Neural cell (in vitro differentiated cells): Measurements from ENCODE around the gene SGSH. TPM values are rescaled to one million over a fixed set of nuclear protein-coding genes. Genes with fewer than 3 reads are reported as not detected.
"Not testable (repeated sequence)": the region's sequence is repeated elsewhere in the genome, so short reads cannot be mapped to it uniquely, and the experiment has no call there.

ENCODE experiments used
- H2AFZ ChIP-seq: fragments of 200-600, 300-800 bp; sonication (generic), shearing (Covaris generic); 2 replicates; pipeline ENCODE4 v1.6.0; 2014; ENCODE audit warnings: low read depth, mild to moderate bottlenecking, antibody characterized with exemption, low read length, moderate library complexity
- H3F3A ChIP-seq: fragments of 200-600 bp; shearing (Covaris generic); 2 replicates; pipeline ENCODE4 v1.6.1; 2016; ENCODE audit warnings: mild to moderate bottlenecking, moderate library complexity, mixed read lengths, antibody characterized with exemption, low read length; ENCODE audit not compliant: insufficient read depth, poor library complexity, severe bottlenecking
- H3K27ac ChIP-seq: fragments of 200-600, 300-800 bp; sonication (generic), shearing (Covaris generic); 2 replicates; pipeline ENCODE4 v1.5.1; 2014; ENCODE audit warnings: mild to moderate bottlenecking, low read length, moderate library complexity
- H3K27me3 ChIP-seq: fragments of 300-800, 200-600 bp; sonication (generic), shearing (Covaris generic); 2 replicates; pipeline ENCODE4 v1.6.0; 2014; ENCODE audit warnings: mild to moderate bottlenecking, low read depth, low read length, moderate library complexity; ENCODE audit not compliant: insufficient read depth
- H3K36me3 ChIP-seq: fragments of 300-800, 200-600 bp; sonication (generic), shearing (Covaris generic); 2 replicates; pipeline ENCODE4 v1.5.1; 2014; ENCODE audit warnings: mild to moderate bottlenecking, antibody characterized with exemption, low read length, moderate library complexity; ENCODE audit not compliant: insufficient read depth
- H3K4me2 ChIP-seq: fragments of 300-800, 200-600 bp; sonication (generic), shearing (Covaris generic); 2 replicates; pipeline ENCODE4 v1.6.0; 2014; ENCODE audit warnings: mild to moderate bottlenecking, low read length
- H3K4me3 ChIP-seq: fragments of 300-800, 200-600 bp; sonication (generic), shearing (Covaris generic); 2 replicates; pipeline ENCODE4 v1.5.1; 2014; ENCODE audit warnings: mild to moderate bottlenecking, low read length, moderate library complexity
- H3K79me2 ChIP-seq: fragments of 200-600 bp; shearing (Covaris generic); replicated peaks from 2 replicates; pipeline ENCODE4 v1.6.0; 2014; ENCODE audit warnings: mild to moderate bottlenecking, low read length, moderate library complexity; ENCODE audit not compliant: insufficient read depth
- H3K9ac ChIP-seq: fragments of 300-800, 200-600 bp; sonication (generic), shearing (Covaris generic); 2 replicates; pipeline ENCODE4 v1.6.1; 2016; ENCODE audit warnings: mild to moderate bottlenecking, low read length, mixed read lengths
- H3K9me2 ChIP-seq: fragments of 200-600 bp; shearing (Covaris generic); 2 replicates; pipeline ENCODE4 v1.6.1; 2016; ENCODE audit warnings: mild to moderate bottlenecking, low read length, mixed read lengths; ENCODE audit not compliant: insufficient read depth
- H3K9me3 ChIP-seq: fragments of 200-600, 300-800 bp; sonication (generic), shearing (Covaris generic); 2 replicates; pipeline ENCODE4 v1.6.1; 2016; ENCODE audit warnings: mild to moderate bottlenecking, mixed run types, low read length, moderate library complexity, mixed read lengths
- H4K20me1 ChIP-seq: fragments of 200-600 bp; shearing (Covaris generic); 2 replicates; pipeline ENCODE4 v1.6.1; 2016; ENCODE audit warnings: mild to moderate bottlenecking, mixed run types; ENCODE audit not compliant: insufficient read depth
- CTCF ChIP-seq: fragments of 450-650 bp; IDR thresholded peaks from 2 replicates; pipeline ENCODE4 v1.5.1; 2014; ENCODE audit warnings: antibody characterized with exemption, mild to moderate bottlenecking, moderate library complexity; ENCODE audit not compliant: poor library complexity, severe bottlenecking
- EP300 ChIP-seq: fragments of 450-650 bp; conservative IDR thresholded peaks from 2 replicates; pipeline ENCODE4 v1.6.1; 2014; ENCODE audit warnings: antibody characterized with exemption, mild to moderate bottlenecking, moderate library complexity; ENCODE audit not compliant: poor library complexity, severe bottlenecking
- EZH2 ChIP-seq: fragments of 200-600, 300-800 bp; shearing (Covaris generic), sonication (generic); IDR thresholded peaks from 2 replicates; pipeline ENCODE4 v1.6.1; 2014; ENCODE audit warnings: antibody characterized with exemption, low read length, borderline replicate concordance, mild to moderate bottlenecking; ENCODE audit not compliant: insufficient read depth, poor library complexity, severe bottlenecking
- MXI1 ChIP-seq: fragments of 450-650 bp; conservative IDR thresholded peaks from 2 replicates; pipeline ENCODE4 v1.6.1; 2014; ENCODE audit warnings: antibody characterized with exemption, mild to moderate bottlenecking; ENCODE audit not compliant: poor library complexity, severe bottlenecking
- POLR2AphosphoS5 ChIP-seq: IDR thresholded peaks from 2 replicates; pipeline ENCODE4 v1.6.1; 2012
- RAD21 ChIP-seq: fragments of 450-650 bp; conservative IDR thresholded peaks from 2 replicates; pipeline ENCODE4 v1.6.1; 2014; ENCODE audit warnings: antibody characterized with exemption, mild to moderate bottlenecking, moderate library complexity
- REST ChIP-seq: IDR thresholded peaks from 2 replicates; pipeline ENCODE4 v1.6.1; 2012; ENCODE audit warnings: borderline replicate concordance
- SMC3 ChIP-seq: fragments of 450-650 bp; conservative IDR thresholded peaks from 2 replicates; pipeline ENCODE4 v1.6.1; 2014; ENCODE audit warnings: antibody characterized with exemption, mild to moderate bottlenecking, moderate library complexity; ENCODE audit not compliant: poor library complexity
- TAF1 ChIP-seq: IDR thresholded peaks from 2 replicates; pipeline ENCODE4 v1.6.1; 2012; ENCODE audit warnings: low read depth
- polyA plus RNA-seq: library from polyadenylated mRNA; depleted of rRNA; stranded (reverse); fragments of >200 nt; gene quantifications from 2 replicates; pipeline ENCODE4 v1.2.3, GENCODE V29; 2014

SGSH gene
- polyA plus RNA-seq, 1 donor from 2014 or later = 8.0 TPM

GRCh38 chr17:80201446-80201845, 18.7 kb downstream of the SGSH start:
- Histone ChIP-seq H3K79me2 (no peaks in the 10 kb centered on the region), H3K9ac (no peak overlapping the region), H3K9me2 (no peaks in the 10 kb centered on the region), H3K27me3 (no peaks in the 10 kb centered on the region), H4K20me1 (no peaks in the 10 kb centered on the region), H3K4me2 (no peak overlapping the region), H3K4me3 (no peak overlapping the region), H3K9me3 (no peaks in the 10 kb centered on the region), H3F3A (no peaks in the 10 kb centered on the region), H3K27ac (no peak overlapping the region), H2AFZ (no peak overlapping the region), H3K36me3 (no peaks in the 10 kb centered on the region)
- TF ChIP-seq POLR2AphosphoS5 (no peak), TAF1 (no peak), REST (no peak), RAD21 (no peak), EZH2 (no peak), EP300 (no peak), MXI1 (no peak)

- not testable (repeated sequence) for H3K9me2 ChIP-seq, H3F3A ChIP-seq, H3K4me3 ChIP-seq, H3K27ac ChIP-seq, H3K27me3 ChIP-seq, H4K20me1 ChIP-seq, H3K9me3 ChIP-seq, H2AFZ ChIP-seq, H3K9ac ChIP-seq, H3K79me2 ChIP-seq, H3K4me2 ChIP-seq, H3K36me3 ChIP-seq
Measured at GRCh38 chr17:80199295-80199694, 20.8 kb downstream of the SGSH start.

GRCh38 chr17:80198144-80198661, 21.9 kb downstream of the SGSH start:
- H3K9ac ChIP-seq = no peak overlapping the region
- no peaks in the 10 kb centered on the region for H3K9me3 ChIP-seq
- H4K20me1 ChIP-seq = no peaks in the 10 kb centered on the region
- no peaks in the 10 kb centered on the region for H3K79me2 ChIP-seq
- TF ChIP-seq EZH2 (no peak), RAD21 (no peak), POLR2AphosphoS5 (no peak), TAF1 (no peak), CTCF (no peak), EP300 (no peak), SMC3 (no peak), MXI1 (no peak), REST (no peak)
- no peaks in the 10 kb centered on the region for H3K9me2 ChIP-seq
- no peak overlapping the region for H3K4me3 ChIP-seq
- H3K36me3 ChIP-seq = no peaks in the 10 kb centered on the region
- no peak overlapping the region for H3K27ac ChIP-seq
- H2AFZ ChIP-seq = no peak overlapping the region
- no peak overlapping the region for H3K4me2 ChIP-seq
- no peaks in the 10 kb centered on the region for H3K27me3 ChIP-seq
- no peaks in the 10 kb centered on the region for H3F3A ChIP-seq
